GM10847 (cell line): ENCODE data around the gene ARL4A.

Source experiments
- POLR2A ChIP-seq: IDR thresholded peaks from 2 replicates; pipeline ENCODE4 v1.6.1; 2011; ENCODE audit not compliant: insufficient read length; ENCODE audit errors: extremely low read depth

Gene ARL4A

DNA sequence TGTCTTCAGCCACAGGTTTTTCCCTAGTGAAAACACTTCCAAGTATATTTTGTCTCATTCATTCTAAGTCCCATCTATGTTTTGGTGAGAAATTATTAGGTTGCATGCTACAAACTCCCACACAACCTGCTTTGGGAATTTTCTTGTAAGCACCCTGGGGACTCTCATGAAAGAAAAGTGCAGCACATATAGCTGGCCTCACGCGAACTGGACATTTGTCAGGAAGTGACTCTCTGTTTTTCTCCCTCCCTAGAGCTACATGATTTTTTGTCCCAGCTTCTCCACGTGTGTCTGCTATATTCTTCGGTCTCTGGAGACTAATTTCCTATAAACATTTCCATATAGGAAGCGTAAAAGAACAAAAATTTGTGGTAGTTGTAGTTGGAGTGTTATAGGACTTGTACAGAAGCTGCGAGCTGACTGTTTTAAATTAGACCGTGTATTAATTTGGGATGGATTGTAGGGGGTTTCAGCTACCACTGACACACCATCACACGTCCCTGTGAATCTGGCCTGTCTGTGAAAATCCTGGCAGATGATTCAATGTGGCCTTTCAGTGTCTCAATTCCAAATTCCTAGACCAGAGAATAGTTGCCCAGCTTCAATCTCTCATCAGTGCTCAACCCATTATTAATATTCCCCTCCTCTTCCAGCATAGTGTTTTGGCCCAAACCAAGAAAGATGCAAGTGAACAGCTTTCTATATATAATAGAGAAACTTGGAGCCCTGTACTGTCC lies 40.2 kb downstream of the ARL4A start:
- no peak for TF ChIP-seq POLR2A

DNA sequence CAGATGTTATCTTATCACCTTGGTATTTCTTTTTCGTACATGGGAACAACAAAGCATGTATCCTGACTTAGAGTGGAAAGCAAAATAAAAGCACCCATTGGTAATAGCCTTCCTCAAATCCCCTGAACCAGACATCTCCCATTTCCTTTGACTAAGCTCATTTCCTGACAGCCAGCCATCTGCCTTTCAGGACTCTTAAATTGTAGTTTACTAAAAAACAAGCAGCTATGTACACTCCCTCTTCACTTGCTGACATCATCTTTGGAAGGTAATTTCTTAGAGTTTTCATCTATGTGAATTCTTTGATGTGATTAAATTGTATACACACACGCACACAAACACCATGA lies 40.7 kb downstream of the ARL4A start:
- no peak for TF ChIP-seq POLR2A

DNA sequence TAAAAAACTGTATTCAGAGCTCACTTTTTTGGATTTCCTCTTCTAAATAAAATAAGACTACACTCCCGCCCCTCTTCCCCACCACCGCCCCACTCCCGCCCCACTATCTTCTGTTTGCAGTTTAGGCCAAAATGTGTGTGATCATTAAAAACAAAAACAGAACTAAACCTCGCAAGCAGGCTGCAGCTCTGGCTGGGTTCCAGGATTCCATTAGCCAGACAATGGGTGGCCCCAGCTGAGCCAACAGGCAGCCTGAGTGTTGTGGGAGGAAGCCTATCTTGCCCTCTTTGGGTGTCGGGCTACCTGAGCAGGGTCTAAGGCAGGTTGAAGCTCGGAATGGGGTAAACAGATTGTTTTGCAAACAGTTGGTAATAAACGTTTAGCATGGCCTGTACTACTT lies 41.7 kb downstream of the ARL4A start:
- TF ChIP-seq POLR2A, result no peak

DNA sequence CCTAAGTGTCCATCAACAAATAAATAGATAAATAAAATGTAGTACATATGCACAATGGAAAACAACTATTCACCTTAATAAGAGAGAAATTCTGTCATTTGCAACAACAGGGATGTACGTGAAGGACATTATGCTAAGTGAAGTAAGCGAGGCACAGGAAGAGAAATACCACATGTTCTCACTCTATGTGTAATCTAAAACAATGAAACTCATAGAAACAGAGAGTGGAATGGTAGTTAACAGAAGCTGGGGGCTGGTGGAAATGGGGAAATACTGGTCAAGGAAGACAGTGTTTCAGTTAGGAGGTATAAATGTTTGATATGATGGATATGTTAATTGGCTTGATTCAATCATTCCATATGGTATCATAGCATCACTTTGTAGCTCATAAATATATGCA lies 43.1 kb downstream of the ARL4A start:
- TF ChIP-seq POLR2A, result no peak

DNA sequence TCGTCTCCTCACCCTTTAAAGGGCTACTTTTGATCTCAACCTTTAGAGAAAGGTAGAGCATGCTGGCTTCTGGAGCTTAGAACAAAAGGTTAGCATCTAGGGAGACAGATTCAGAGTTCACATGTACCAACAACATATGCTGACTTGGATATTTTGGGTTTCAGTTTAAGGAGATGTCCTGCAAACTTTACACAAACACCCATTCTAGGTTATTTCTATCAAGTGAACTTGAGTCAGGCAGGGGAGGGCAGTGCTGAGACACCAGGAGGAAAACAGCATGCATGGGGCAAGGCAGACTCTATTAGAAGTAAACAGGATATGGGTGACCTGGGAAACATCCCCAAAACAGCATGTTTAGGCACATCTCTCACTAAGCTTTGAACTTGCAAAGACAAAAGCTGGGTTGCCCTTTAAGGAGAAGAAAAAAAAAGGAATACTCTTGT lies 43.8 kb downstream of the ARL4A start:
- no peak for TF ChIP-seq POLR2A

DNA sequence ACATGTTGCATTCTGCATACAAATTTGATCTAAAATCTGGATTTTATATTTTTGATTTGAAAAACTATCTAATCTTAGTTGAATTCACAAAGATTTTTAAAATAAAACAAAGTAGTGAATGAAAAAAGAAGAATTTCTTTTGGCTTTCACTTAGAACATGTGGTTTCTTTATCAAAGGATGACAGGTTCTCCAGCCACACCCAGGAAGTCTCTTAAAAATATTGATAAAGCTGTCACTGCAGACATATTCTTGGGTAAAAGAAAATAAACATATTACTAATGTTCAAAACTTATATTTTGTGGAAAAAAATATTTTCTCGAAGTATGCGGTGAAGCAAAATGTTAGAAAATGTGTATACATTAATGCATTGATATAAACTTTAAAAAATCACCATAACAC lies 44.3 kb downstream of the ARL4A start:
- no peak for TF ChIP-seq POLR2A

DNA sequence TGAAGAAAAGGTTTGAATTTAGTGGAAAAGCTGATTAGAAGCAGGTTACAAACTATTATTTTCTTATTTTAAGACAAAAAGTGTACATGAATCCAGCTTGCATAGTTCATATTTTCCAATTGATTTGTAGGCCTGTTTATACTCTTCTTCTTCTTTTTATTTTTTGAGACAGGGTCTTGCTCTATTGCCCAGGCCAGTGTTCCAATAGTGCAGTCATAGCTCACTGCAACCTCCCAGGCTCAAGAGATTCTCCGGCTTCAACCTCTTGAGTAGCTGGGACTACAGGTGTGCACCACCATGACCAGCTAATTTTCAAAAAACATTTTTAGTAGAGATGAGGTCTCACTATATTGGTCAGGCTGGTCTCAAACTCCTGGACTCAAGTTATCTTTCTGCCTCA lies 45.0 kb downstream of the ARL4A start:
- TF ChIP-seq POLR2A, result no peak

DNA sequence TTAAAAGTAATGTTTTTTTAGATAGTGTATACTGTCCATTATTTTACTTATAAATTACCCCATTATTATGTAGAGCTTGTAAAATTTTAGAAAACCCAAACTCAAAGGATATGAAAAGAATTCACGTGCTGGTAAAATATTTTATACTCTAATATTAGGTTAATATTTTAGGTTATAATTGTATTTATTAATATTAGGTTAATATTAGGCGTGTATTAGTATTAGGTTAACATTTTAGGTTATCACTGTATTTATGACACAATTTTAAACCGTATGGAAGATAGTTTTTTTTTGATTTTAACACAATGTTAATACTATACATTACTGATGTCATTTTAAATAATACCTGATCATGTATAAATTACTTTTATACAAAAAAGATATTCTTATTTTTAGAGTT lies 48.5 kb downstream of the ARL4A start:
- TF ChIP-seq POLR2A, result no peak

DNA sequence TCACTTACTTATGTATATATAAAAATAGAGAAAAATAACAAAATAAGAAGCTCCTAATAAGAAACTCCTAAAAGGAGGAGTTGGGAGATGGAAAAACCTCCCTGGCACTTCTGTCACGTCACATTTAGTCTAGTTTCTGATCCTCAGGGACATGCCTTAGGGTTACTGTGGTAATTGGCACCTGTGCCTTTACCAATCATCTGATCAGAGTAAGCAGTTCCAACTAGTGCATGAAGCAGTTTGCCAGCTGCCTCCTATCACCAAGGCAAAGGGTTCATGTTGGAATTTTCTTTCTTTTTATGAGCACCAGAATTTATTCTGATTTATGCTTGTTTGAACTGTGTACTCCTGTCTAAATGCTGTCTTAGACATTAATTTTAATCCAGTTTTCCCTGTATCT lies 49.9 kb downstream of the ARL4A start:
- TF ChIP-seq POLR2A, result no peak

DNA sequence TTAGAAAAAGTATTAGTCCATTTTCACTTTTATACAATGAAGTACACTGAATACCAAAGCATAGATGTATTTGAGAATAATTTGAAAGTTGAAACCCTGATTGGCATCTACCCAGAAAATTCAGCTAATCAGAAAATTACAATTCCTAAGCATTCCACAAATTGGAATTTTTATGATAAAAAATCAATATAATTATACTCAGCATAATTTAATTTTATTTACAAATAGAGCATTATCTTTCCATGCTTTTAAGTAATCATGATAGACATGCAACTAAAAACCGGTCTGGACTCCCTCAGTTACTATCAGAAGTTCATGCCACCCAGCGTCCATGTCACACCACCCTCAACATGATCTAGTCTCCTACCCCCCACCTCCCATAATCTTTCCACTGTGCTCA lies 50.4 kb downstream of the ARL4A start:
- TF ChIP-seq POLR2A, result no peak

DNA sequence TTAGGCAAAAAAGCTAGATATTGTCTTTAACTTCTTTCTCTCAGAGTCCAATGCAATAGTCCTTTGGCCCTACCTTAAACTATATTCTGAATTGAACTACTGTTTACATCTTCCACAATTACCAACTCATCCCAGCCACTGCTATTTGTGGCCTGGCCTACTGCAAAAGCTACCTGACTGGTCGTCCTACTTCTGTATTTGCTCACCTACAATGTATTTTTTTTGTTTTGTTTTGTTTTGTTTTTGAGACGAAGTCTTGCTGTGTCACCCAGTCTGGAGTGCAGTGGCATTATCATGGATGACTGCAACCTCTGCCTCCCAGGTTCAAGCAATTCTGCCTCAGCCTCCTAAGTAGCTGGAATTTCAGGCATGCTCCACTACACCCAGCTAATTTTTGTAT lies 51.2 kb downstream of the ARL4A start:
- no peak for TF ChIP-seq POLR2A
